Stimulated activated CD8-positive, alpha-beta memory T cell treated with anti-CD3 and anti-CD28 coated beads, Interleukin-2, amount 100 ng/mL, for 1 hour (primary cell): ENCODE data around the gene XCL1.

Experiments
- DNase-seq, 2 donors: peaks; one replicate each; pipeline ENCODE4 v3.0.0-alpha.2; 2020; ENCODE audit warnings: low read depth in 2 of 2

Gene XCL1

DNA sequence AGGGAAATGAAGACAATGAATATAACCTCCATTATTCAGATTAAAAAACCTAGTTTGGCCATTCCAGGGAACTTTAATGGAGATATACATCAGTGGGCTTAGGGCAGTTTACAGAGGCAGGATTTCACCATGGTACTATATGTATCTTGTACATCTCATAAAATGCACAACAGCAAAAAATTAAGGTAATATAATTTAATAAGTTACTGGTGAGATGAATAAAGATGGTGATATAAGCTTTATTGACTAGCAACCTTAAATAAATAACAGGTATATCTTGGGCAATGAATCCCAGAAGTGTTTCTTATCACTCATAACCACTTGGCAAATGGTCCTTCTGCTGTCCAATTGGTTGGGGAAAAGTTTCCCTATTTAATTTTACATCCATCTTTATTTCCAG lies 29.0 kb downstream of the XCL1 start:
- no peak for DNase-seq

DNA sequence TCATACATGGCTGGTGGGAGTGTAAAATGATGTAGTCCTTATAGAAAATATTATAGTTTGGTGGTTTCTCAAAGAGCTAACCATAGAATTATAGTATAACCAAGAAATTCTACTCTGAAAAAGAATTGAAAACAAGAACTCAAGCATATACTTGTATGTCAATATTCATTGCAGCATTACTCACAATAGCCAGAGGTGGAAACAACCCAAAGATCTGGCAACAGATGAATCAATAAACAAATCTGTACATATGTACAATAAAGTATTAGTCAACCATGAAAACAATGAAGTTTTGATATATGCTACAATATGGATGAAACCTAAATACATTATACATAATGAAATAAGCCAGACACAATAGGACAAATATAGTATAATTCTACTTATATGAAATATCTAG lies 29.7 kb downstream of the XCL1 start:
- no peak for DNase-seq

DNA sequence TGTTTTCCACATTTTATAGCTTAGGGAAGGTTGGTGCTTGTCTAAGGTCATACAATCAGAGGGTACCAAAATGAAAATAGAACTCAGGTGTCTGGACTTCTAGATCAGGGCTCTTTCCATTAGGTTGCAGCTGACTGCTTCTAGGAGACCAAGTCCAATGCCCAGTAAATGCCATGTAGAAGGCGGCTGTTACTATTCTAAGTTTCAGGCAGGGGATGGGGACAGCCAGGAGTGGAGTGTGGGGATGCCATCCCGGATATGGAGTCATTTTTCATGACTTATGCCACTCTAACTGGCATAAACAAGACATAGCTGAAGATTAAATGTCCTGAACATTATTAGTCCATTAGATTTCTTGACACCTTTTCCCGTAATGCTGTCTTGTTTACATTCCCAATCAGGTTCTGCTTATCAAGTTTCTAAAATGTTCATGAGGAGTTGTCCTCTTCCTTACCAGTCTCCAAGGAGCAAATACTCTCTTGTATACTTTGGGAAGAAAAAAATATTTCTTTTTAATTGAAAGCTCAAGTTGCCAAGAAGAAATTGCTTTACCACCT lies 31.5 kb downstream of the XCL1 start:
- no peak for DNase-seq

DNA sequence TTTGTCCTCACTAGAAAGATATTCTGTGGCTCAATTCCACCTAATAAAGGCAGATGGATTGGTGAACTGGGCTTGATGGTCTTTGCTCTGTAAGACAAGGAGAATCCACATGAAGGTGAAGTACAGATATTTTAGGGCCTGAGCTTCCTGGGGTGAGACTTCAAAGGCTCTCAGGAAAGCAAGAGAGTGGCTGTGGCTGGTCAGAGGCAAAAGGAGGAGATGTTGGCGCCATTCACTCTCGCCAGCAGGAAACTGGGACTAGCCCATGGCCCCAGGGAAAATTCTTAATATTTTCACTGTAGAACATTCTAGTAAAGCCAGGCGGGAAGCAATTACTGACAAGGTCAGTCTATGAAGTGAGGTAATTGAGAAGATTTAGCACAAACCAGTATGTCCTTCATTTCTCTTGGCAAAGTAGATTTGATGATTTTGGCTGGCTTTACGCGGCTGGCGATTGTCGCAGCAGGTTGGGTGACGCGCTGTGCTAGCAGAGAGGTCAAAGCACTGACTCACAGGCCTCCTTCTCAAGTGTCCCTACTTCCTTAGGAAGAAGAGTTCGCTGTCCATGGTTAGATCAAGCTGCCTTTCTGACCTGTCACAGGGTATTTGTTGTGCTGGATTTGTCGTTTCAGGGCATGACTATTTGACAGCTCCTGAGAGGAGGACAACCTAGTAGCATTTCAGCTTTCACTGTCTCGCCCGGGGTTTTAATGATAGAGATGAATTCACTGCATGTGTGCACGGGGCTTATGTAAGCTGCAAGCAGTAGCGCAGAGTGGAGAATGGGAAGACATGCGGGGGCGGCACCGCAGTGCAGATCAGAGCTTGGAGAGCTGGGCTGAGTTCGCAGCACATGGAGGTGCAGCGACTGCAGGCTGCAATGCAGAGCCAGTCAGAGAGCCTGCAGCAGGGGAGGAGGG lies 32.7 kb downstream of the XCL1 start:
- no peak for DNase-seq

DNA sequence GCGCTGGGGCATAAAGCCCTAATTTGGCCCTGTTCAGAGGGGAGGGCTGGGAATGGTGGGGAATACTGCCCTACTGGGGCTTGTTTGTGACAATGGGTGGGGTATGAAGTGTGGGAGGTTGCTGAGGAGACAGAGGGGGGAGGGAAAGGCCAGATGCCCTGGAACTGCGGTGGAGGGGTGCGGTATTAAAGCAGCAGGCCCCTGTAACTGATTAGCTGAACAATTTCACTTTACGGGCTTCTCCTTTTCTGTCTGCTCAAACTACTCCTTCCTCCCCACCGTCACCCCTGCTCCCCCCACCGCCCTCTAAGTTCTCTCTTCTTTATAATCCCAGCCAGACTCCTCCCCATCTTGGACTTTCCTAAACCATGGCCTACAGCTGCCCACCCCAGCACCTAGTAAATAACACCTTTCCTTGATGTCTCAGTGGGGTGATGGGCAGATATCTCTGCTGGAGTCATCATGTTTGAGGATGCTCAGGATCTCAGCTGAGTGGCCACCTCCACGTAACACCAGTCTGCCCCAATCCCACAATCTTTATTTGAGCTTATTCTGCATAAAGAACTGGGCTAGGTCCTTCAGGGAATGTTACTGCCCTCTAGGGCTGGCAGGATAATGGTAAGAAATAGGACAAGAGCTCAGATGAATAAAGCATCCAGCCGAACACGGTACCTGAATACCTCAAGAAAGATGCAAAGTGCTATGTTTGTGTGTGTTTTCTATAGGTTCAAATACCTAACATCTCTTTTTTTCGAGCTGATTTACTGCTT lies 33.5 kb downstream of the XCL1 start:
- DNase-seq: no peak

- DNase-seq: no peak
Measured at GRCh38 chr1:168613038-168613451, 36.6 kb downstream of the XCL1 start.

- no peak for DNase-seq
Measured at GRCh38 chr1:168613691-168614231, 37.4 kb downstream of the XCL1 start.

DNA sequence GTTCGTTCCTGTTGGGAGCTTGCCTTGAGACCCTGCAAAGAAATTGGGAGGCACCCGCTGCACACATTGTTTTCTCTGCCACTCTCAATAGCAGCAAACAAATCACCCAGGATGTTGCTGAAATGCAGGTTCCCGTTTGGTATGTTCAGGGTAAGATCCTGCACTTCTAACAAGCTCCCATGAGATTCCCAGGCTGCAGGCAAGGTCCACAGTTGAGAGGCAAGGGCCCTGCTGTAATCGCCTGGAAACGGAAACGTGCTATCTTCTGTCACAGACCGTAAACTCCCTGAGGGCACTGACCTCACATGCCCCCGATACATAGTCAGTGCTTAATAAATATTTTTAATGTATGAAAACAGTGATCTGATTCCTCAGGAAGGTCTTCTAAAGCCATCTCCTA lies 37.8 kb downstream of the XCL1 start:
- DNase-seq: no peak

GRCh38 chr1:168615965-168616364 lies 39.6 kb downstream of the XCL1 start:
- no peak for DNase-seq

DNA sequence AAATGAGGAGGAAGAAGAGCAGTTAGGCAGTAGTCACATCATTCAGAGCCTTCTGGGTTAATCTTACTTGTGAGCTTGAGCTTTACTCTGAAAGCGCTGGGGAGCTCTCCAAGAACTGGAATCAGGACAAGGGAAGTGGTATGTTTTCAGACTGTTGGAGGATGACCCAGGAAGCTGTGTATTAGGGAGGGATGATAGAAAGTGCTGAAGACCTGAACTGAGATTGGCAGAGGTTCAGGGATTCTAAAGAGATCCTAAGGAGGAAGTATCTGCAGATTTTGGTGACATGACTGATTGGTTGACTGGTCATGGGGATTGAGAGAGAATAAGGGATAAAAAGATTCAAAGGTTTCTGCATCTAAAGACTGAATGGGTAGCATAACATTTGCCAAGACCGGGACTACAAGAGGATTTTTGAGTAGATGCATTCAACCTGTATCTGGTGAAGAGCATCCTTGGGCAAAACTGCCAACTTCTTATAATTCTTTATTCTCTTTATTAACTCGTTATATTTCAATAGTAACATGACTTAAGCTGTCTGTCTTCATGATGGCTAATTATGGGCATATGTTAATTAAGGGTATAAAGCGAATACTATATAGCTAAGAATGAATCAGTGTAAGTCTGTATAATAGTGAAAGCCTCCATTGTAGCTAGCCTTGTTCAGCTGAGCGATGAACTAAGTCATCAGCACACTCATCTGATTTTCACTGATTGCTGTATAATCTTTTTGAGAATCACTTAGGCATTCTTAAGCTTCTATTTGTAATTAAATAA lies 41.8 kb downstream of the XCL1 start:
- no peak for DNase-seq

DNA sequence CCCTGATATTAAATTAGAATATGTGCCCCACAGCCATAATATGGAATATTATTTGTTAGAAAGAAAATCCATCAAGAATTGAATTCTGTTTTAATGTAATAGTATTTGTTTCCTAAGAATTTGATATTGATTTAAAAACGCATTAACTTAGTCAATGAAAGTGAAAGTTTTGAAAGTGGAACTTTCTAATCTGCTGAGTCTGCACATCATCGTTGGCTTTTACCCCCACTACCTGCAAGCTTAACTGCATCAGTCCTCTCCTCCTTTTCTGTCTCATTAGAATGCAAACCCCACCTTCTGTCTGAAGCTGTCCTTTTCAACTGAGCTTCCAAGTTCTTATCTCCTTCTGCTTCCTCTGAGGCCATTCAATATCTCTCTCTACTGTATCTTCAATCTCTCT lies 42.5 kb downstream of the XCL1 start:
- no peak for DNase-seq

GRCh38 chr1:168621356-168621755 lies 45.0 kb downstream of the XCL1 start:
- DNase-seq: no peak

GRCh38 chr1:168623003-168623828 lies 46.8 kb downstream of the XCL1 start:
- no peak for DNase-seq

- DNase-seq: no peak
Measured at GRCh38 chr1:168623831-168624230, 47.4 kb downstream of the XCL1 start.

DNA sequence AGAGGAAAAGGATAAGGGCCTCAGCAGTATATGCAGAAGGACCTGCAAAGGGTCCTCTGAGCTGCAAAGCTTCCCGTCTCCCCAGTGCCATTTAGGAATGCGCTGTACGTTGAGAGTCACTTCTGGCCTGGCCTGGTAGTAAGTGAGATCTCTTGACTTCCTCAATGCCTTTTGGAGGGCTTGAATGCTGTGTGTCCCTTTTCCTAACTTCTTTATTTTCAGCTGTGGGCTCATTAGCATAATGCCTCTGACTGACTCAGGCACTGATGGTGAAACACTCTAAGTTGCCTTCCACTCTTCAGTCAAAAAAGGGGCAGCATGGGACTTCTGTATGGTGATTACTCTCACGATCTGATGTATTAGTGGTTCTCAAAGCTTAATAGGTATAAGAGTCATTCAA lies 49.9 kb downstream of the XCL1 start:
- DNase-seq: no peak

DNA sequence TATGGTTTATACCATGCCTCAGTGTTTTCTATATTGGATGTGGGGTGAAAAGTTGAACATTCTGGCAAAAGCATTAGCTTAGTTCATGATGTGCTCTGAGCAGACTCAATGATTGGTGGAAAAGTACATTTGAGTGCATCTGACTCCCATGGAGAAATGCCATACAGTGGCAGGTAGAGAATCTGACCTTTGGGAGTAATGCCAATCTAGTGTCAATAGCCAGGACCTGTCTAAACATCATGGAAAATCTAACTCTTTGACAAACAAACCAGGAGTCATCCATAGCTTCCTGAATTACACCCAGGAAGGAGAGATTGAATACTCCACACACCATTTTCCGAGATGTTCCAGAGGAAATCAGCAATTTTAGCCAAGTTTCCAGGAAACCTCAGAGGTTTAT lies 51.0 kb downstream of the XCL1 start:
- DNase-seq: no peak

- no peak for DNase-seq
Measured at GRCh38 chr1:168628807-168629206, 52.4 kb downstream of the XCL1 start.

DNA sequence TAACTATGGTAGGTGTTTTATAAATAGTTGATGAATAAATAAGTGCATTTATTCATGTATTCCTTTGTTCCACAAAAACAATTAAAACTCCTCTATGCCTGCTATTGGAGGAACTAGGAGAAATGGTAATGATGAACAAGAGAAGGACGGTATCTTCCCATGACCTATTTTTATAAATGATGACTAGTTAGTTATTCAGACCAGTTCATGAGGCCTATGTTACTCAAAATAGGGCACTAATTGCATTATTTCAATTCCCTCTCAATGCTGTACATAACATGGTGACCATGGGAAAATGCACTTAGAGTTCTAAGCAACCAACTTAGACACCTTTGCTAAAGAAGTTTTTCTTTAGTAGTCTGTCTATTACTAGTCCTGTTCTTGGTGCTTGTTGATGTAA lies 53.1 kb downstream of the XCL1 start:
- DNase-seq: no peak
